NCI-H128 (cell line): ENCODE measurements around the gene TECPR2.
"Not testable (repeated sequence)": the region's sequence is repeated elsewhere in the genome, so short reads cannot be mapped to it uniquely, and the experiment has no call there.

Experiments
- DNase-seq: peaks from one replicate; lab custom pipeline; 2025; ENCODE audit not compliant: unreplicated experiment; lab: John Stamatoyannopoulos, UW

TECPR2 gene

GRCh38 chr14:102525219-102525928 is 162.6 kb downstream of the TECPR2 start:
- DNase-seq: no peak

- DNase-seq: no peak
These were observed 163.3 kb downstream of the TECPR2 start for GRCh38 chr14:102525929-102526497.

- DNase-seq: no peak
These were observed 165.9 kb downstream of the TECPR2 start for GRCh38 chr14:102528431-102529170.

- no peak for DNase-seq
These were observed 168.2 kb downstream of the TECPR2 start for GRCh38 chr14:102530828-102531478.

GRCh38 chr14:102532204-102532658 is 169.5 kb downstream of the TECPR2 start:
- no peak for DNase-seq

DNA sequence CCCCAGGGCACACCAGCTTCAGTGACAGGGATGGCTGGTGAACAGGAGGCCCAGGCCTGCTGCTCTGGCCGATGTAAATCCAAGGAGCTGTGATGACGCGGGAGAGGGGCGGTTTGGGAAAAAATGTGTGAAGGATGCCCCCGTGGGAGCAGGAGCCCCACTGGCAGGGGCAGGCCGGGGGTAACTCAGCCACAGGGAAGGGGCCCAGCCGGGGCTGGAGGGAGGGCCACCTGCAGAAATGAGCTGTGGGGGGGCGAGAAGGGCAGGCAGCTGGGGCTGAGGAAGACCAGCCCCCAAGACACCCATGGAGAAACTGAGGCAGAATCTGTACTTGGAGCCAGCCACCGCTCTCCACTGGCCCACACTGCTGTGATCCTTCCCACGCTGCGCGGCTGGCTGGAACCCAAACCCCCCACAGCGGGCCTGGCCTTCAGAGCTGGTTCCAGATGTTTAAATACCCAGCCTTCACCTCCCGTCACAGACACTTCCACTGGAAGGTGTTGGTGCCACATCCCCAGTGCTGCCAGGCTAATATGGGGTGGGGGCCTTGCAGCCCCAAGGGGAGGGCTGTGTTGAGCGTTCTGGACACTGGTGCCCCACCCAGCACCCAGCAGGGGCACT is 175.3 kb downstream of the TECPR2 start:
- no peak for DNase-seq

DNA sequence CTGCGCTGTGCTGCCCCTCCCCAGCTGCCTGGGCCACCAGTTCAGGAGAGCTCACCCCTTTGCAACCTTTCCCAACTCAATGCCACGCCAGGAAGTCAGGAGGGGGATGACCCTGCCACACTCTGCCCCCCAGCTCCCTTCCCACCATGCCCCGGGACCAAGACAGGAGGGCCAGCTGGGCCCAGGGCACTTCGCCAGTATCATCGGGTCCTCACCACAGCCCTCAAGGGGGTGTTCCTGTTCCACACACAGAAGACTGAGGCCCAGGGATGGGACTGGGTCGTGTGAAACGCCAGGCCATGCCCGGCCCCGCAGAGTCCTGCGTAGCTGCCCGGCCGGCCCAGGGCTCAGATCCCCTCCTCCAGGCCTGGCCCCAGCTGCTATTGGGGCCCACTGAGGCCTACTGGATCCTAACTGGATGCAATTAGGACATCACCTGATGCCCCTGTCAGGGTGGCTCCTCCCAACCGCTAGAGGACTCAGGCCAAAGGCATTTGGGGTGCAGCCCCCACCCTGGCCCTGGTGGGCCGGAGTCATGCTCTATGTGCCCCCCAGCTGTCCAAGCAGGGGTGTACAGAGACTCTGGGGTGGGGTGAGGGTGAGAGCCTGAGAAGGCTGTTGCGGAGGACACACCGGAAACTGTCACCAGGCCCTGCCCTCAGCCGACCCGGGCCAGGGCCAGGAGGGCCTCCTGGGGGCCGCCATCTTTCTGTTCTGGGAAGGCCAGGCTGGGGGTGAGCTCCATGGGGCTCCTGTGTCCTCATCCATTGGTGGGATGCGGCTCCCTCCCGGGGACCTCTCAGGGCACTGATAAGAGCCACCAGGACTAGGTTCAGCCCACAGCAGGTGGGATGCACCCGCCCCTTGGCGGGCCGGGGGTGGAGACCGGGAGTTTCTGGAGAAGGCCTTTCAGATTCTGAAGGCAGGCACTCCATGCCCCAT is 176.1 kb downstream of the TECPR2 start:
- no peak for DNase-seq

DNA sequence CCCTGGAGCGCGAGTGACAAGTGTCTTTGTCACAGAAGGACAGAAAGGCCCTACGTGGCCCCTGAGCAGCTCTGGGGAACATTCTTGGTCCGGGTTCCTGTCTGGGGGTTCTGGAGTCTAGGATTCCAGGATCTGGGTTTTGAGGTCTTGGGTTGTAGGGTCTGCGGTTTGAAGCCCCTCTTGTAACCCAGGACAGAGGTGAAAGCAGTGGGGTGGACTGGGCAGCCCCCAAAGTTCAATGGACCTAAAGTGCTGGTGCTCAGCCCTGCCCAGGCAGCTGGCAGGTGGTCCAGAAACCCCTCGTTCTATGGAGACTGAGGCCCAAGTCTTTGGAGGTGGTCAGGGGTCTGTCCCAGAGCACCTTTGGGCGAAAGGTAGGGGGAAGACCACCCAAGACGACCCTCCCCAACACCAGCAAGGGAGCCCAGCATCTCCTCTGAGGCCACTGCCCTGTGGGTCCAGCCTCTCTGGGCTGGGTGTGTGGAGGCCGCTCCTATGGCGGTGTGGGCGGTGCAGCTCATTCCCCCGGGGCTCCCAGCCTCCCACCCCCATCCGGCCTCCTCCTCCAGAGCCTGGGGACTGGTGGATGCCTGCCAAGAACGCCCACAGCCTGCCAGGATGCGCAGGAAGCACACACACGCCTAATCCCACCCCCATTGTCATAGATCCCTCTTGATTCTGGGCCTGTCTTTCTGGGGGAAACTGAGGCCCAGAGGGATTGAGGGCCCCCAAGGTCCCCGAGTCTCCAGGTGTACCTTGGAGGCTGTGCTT is 177.0 kb downstream of the TECPR2 start:
- DNase-seq: no peak

GRCh38 chr14:102540315-102541028 is 177.7 kb downstream of the TECPR2 start:
- no peak for DNase-seq

DNA sequence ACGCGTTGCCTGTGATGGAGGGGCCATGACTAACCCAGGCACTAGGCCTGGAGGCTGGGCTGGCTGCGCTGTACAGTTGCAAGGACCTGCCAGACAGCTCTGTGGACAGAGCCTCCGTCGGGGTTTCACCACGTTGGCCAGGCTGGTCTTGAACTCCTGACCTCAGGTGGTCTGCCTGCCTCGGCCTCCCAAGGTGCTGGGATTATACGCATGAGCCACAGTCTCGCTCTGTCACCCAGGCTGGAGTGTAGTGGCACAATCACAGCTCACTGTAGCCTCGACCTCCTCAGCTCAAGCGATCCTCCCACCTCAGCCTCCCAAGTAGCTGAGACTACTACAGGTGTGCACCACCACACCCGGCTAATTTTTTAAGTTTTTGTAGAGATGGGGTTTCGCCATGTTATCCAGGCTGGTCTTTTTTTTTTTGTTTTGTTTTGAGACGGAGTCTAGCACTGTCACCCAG is 178.3 kb downstream of the TECPR2 start:
- DNase-seq: not testable (repeated sequence)

DNA sequence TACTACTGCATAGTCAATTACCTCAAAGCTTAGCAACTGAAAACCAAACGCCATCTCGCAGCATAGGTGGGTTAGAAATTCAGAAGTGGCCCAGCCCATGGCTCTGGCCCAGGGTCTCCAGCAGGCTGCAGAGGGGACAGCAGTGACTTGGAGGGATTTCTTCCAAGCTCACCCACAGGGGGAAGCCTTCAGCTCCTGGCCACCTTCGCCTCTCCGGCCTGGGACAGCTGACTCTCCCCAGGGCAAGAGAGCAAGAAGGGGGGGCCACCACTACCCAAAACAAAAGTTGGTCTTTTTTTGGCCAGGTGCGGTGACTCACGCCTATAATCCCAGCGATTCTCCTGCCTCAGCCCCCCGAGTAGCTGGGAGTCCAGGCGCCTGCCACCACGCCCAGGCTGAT is 179.0 kb downstream of the TECPR2 start:
- no peak for DNase-seq

- DNase-seq: no peak
These were observed 181.5 kb downstream of the TECPR2 start for GRCh38 chr14:102544046-102544746.

- no peak for DNase-seq
These were observed 182.2 kb downstream of the TECPR2 start for GRCh38 chr14:102544747-102545460.

DNA sequence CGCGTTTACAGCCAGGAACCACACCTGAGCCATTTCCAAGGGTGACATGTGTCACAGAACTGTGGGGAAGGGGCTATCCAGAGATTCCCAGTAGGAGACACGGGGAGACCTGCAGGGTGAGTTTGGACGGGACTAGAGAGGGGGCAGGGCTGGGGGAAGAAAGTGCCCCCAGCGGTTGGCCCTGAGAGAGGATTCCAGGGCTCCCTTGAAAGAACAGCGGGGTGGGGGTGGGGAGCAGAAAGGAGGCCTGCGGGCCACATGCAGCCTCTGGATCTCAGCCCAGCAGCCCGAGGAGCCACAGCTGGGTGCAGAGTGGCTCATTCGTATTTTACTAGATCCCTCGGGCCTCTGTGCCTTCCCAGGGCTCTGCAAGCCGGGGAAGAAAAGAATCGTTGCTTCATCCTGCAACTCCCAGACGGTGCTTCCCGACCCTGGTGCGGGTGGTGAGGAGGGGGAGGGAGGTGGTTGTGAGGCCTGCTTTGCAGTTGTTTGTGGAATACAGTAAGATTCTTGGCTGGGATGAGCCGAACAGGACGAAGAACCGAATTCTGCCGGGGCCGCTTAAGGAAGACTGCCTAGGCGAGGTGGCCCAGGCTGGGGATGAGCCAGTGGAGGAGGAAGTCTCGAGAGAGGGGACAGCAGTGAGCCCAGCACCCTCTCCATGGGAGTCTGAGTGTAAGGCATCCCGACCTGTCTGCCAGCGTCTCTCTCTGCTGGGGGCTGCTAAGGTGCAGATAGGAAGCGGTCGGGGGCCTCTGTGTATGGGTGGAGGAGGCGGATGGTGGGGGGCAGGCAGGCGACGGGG is 182.9 kb downstream of the TECPR2 start:
- DNase-seq: no peak

DNA sequence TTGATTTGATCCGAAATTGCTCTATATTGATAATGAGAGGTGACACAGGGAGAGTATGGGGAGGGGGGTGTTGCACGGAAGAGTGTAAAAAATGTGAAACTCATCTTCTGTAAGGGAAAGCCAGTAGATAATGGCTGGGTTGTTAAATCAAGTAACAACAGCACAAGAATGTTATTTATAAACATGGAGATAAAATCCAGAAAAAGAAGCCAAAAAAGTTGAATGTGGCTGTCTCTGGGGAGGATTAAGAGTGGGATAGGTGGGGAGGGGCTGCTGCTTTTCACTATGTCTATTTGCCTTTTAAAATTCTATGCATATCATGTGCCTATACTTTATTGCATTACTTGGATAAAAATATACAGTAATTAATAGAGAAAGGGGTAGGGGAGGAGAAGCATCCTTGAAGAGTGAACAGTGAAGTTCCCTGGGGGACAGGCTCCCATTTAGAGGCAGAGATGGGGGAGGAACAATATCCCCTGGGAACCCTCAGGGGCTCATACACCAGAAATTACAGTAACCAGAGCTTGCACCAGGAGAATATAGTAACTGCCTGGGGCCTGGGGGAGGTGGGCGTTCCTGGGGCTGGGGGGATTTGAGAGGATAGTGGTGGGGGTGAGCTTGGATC is 186.0 kb downstream of the TECPR2 start:
- no peak for DNase-seq

- not testable (repeated sequence) for DNase-seq
These were observed 188.2 kb downstream of the TECPR2 start for GRCh38 chr14:102550927-102551401.
